ENCODE data around the gene ACTR1A.

The ACTR1A gene

GRCh38 chr10:102502337-102503151 lies at the start of gene ACTR1A:
ACTR1A (minus strand) TSS chr10:102502712; CDS start chr10:102502647, 65 bp downstream.
- DNase-seq (ENCODE audit: low spot score) = peak; percentile 87

GRCh38 chr10:102550636-102551210 lies 48.2 kb upstream of the ACTR1A start:
- no peak for TF ChIP-seq CTCF (IDR thresholded peaks at IDR 0.05; ENCODE audit: extremely low read depth, missing control alignments)

More at GRCh38 chr10:102502337-102503151, at the start of gene ACTR1A:
- no peak for TF ChIP-seq CTCF (IDR thresholded peaks at IDR 0.05; ENCODE audit: extremely low read depth, missing control alignments)

GRCh38 chr10:102549549-102549948 lies 47.0 kb upstream of the ACTR1A start:
- no peak for TF ChIP-seq CTCF (IDR thresholded peaks at IDR 0.05; ENCODE audit: extremely low read depth, missing control alignments)

More at GRCh38 chr10:102550636-102551210, 48.2 kb upstream of the ACTR1A start:
- no peak for DNase-seq (ENCODE audit: low spot score)

GRCh38 chr10:102546606-102547320 lies 44.3 kb upstream of the ACTR1A start:
- no peak for DNase-seq (ENCODE audit: low spot score)
- no peak for TF ChIP-seq CTCF (IDR thresholded peaks at IDR 0.05; ENCODE audit: extremely low read depth, missing control alignments)

More at GRCh38 chr10:102549549-102549948, 47.0 kb upstream of the ACTR1A start:
- DNase-seq (ENCODE audit: low spot score) = no peak

- no peak for DNase-seq (ENCODE audit: low spot score)
- TF ChIP-seq CTCF (IDR thresholded peaks at IDR 0.05; ENCODE audit: extremely low read depth, missing control alignments) = no peak
Observed at GRCh38 chr10:102545997-102546396, 43.5 kb upstream of the ACTR1A start.

GRCh38 chr10:102545265-102545871 lies 42.9 kb upstream of the ACTR1A start:
- no peak for TF ChIP-seq CTCF (IDR thresholded peaks at IDR 0.05; ENCODE audit: extremely low read depth, missing control alignments)
- DNase-seq (ENCODE audit: low spot score) = no peak
